ENCODE data around the gene RNF207. TPM values are rescaled to one million over a fixed set of nuclear protein-coding genes. Genes with fewer than 3 reads are reported as not detected.

RNF207 gene
- total RNA-seq, 6 experiments from 2014 or later, result 8.4 to 20.5 (median 14.4) TPM

GRCh38 chr1:6184083-6184783, 21.7 kb upstream of the RNF207 start:
- intact Hi-C loops (cut with DNase I), result no loop called here
- Histone ChIP-seq H3K4me1 (peaks cover 0 to 4% (median 0%) of the 10 kb centered on the region in 4 donors), H3K9me3 (no peaks in the 10 kb centered on the region), H3K27me3 (peaks cover 0 to 1% of the 10 kb centered on the region in 2 donors), H3K4me3 (no peak overlapping the region), H3K36me3 (peaks cover 0 to 35% (median 14%) of the 10 kb centered on the region in 4 donors), H3K27ac (no peak overlapping the region)
- no peak for TF ChIP-seq CTCF (IDR thresholded peaks at IDR 0.05)
- no peak for TF ChIP-seq POLR2A (IDR thresholded peaks at IDR 0.05)
- ATAC-seq (no peak), DNase-seq (no peak)
- 70% methylated on average over 10 of the region's 13 CpGs for WGBS (ENCODE audit: insufficient coverage, low coverage, low lambda C conversion rate, missing lambda C conversion rate)

- Histone ChIP-seq H3K9me3 (no peaks in the 10 kb centered on the region), H3K27ac (no peak overlapping the region), H3K4me1 (peaks cover 0 to 3% (median 0%) of the 10 kb centered on the region in 4 donors), H3K36me3 (peaks cover 0 to 44% (median 19%) of the 10 kb centered on the region in 4 donors), H3K4me3 (no peak overlapping the region), H3K27me3 (no peaks in the 10 kb centered on the region)
- no peak for TF ChIP-seq POLR2A (IDR thresholded peaks at IDR 0.05)
- no peak for TF ChIP-seq CTCF (IDR thresholded peaks at IDR 0.05)
- intact Hi-C loops (cut with DNase I), result no loop called here
- DNase-seq (no peak), ATAC-seq (no peak)
- 83% methylated on average over 2 of the region's 3 CpGs for WGBS (ENCODE audit: insufficient coverage, low coverage, low lambda C conversion rate, missing lambda C conversion rate)
Measured at GRCh38 chr1:6185151-6185550, 20.8 kb upstream of the RNF207 start.

- intact Hi-C loops (cut with DNase I), result no loop called here
- DNase-seq, result no peak
- WGBS (ENCODE audit: insufficient coverage, low coverage, low lambda C conversion rate, missing lambda C conversion rate), result 69% methylated on average over 10 of the region's 10 CpGs
- no peak for TF ChIP-seq POLR2A (IDR thresholded peaks at IDR 0.05)
- peak in 3 of 4 donors; percentile 26 to 30 (median 29) for TF ChIP-seq CTCF (IDR thresholded peaks at IDR 0.05)
- H3K9me3 ChIP-seq, result no peaks in the 10 kb centered on the region
- H3K27ac ChIP-seq, result no peak overlapping the region
- ATAC-seq, result no peak
- no peaks in the 10 kb centered on the region for H3K27me3 ChIP-seq
- no peak overlapping the region for H3K4me3 ChIP-seq
- H3K36me3 ChIP-seq, result peaks cover 0 to 50% (median 24%) of the 10 kb centered on the region in 4 donors
- H3K4me1 ChIP-seq, result peaks cover 0 to 3% (median 0%) of the 10 kb centered on the region in 4 donors
Measured at GRCh38 chr1:6185635-6186382, 20.1 kb upstream of the RNF207 start.

DNA sequence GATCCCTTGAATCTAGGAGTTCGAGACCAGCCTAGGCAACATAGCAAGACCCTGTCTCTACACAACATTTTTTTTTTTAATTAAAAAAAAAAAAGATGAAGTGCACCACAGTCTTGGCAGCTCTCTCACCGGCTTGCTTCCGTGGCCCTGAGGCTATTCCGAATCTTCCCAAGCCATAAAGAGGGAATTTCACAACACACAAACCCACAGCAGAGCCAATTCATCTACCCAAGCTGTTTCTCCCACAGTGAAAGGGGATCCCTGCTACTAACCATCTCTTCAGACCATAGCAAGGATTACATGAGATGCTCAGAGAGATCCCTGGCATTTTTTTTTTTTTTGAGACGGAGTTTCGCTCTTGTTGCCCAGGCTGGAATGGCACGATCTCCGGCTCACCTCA, 17.5 kb upstream of the RNF207 start:
- H3K9me3 ChIP-seq, result no peaks in the 10 kb centered on the region
- no peak overlapping the region for H3K27ac ChIP-seq
- H3K4me1 ChIP-seq, result no peaks in the 10 kb centered on the region
- no peaks in the 10 kb centered on the region for H3K27me3 ChIP-seq
- peaks cover 0 to 73% (median 31%) of the 10 kb centered on the region in 4 donors for H3K36me3 ChIP-seq
- intact Hi-C loops (cut with DNase I), result no loop called here
- DNase-seq (no peak), ATAC-seq (no peak)
- WGBS (ENCODE audit: insufficient coverage, low coverage, low lambda C conversion rate, missing lambda C conversion rate), result 90% methylated on average over 8 of the region's 8 CpGs
- no peak for TF ChIP-seq CTCF (IDR thresholded peaks at IDR 0.05)
- TF ChIP-seq POLR2A (IDR thresholded peaks at IDR 0.05), result no peak
- H3K4me3 ChIP-seq, result no peak overlapping the region
